Cardiac muscle cell (in vitro differentiated cells and primary cell): ENCODE results near the gene FAF1. TPM values are rescaled to one million over a fixed set of nuclear protein-coding genes. Genes with fewer than 3 reads are reported as not detected.
"Not testable (repeated sequence)": the region's sequence is repeated elsewhere in the genome, so short reads cannot be mapped to it uniquely, and the experiment has no call there.

ENCODE experiments used
- DNase-seq, 2 donors: peaks; one replicate each; pipeline versions ENCODE4 v3.0.0 to v3.0.0-alpha.2; 2010 to 2017; ENCODE audit warnings: low read depth in 1 of 2, low spot score in 1 of 2
- H3K27ac ChIP-seq: fragments of 200-600 bp; sonication (generic); 2 replicates; pipeline ENCODE4 v1.5.1; 2016
- H3K27me3 ChIP-seq: fragments of 200-600 bp; sonication (generic); 2 replicates; pipeline ENCODE4 v1.6.0; 2016; ENCODE audit warnings: control low read depth
- H3K36me3 ChIP-seq: fragments of 200-600 bp; sonication (generic); 2 replicates; pipeline ENCODE4 v1.5.1; 2016; ENCODE audit warnings: control low read depth
- H3K4me1 ChIP-seq: fragments of 200-600 bp; sonication (generic); 2 replicates; pipeline ENCODE4 v1.8.1; 2017; ENCODE audit warnings: low read depth, mild to moderate bottlenecking, mixed run types
- H3K4me3 ChIP-seq: fragments of 200-600 bp; sonication (generic); 2 replicates; pipeline ENCODE4 v1.5.1; 2016; ENCODE audit warnings: mild to moderate bottlenecking
- H3K9me3 ChIP-seq: fragments of 200-600 bp; sonication (generic); 2 replicates; pipeline ENCODE4 v1.5.1; 2017; ENCODE audit warnings: low read depth, mild to moderate bottlenecking, control low read depth
- CTCF ChIP-seq: IDR thresholded peaks from 2 replicates; pipeline ENCODE4 v1.5.1; 2012; ENCODE audit warnings: low read depth, mild to moderate bottlenecking, low read length
- polyA plus RNA-seq: library from polyadenylated mRNA; unstranded; fragments of >200 nt; fragmentation: Nextera tagmentation; extraction: Ambion mirVana; gene quantifications from 2 replicates; pipeline ENCODE4 v1.2.1, GENCODE V29; 2016
- total RNA-seq: library from RNA; depleted of rRNA; stranded (reverse); fragments of >200 nt; gene quantifications from 2 replicates; pipeline ENCODE4 v1.2.3, GENCODE V29; 2016

The FAF1 gene
- total and polyA plus RNA-seq, 2 experiments from 2014 or later = 24.3 to 76.7 TPM

GRCh38 chr1:50538476-50538875 is 421.6 kb downstream of the FAF1 start:
- no peak overlapping the region for H3K4me3 ChIP-seq
- H3K36me3 ChIP-seq = no peaks in the 10 kb centered on the region
- no peaks in the 10 kb centered on the region for H3K27me3 ChIP-seq
- H3K4me1 ChIP-seq = no peaks in the 10 kb centered on the region
- no peak overlapping the region for H3K27ac ChIP-seq
- TF ChIP-seq CTCF = no peak
- H3K9me3 ChIP-seq = no peaks in the 10 kb centered on the region
- DNase-seq = peak in 1 of 2 donors; percentile 42

- no peak for DNase-seq
- Histone ChIP-seq H3K4me1 (no peaks in the 10 kb centered on the region), H3K9me3 (no peaks in the 10 kb centered on the region), H3K4me3 (no peak overlapping the region), H3K36me3 (no peaks in the 10 kb centered on the region), H3K27me3 (no peaks in the 10 kb centered on the region), H3K27ac (no peak overlapping the region)
- no peak for TF ChIP-seq CTCF
Observed at GRCh38 chr1:50531601-50532000, 428.5 kb downstream of the FAF1 start.

GRCh38 chr1:50531027-50531426 is 429.0 kb downstream of the FAF1 start:
- no peaks in the 10 kb centered on the region for H3K4me1 ChIP-seq
- H3K36me3 ChIP-seq = no peaks in the 10 kb centered on the region
- no peak for DNase-seq
- H3K4me3 ChIP-seq = no peak overlapping the region
- no peak for TF ChIP-seq CTCF
- H3K9me3 ChIP-seq = no peaks in the 10 kb centered on the region
- no peaks in the 10 kb centered on the region for H3K27me3 ChIP-seq
- H3K27ac ChIP-seq = no peak overlapping the region

- H3K27ac ChIP-seq = no peak overlapping the region
- H3K27me3 ChIP-seq = no peaks in the 10 kb centered on the region
- H3K4me3 ChIP-seq = no peak overlapping the region
- H3K9me3 ChIP-seq = no peaks in the 10 kb centered on the region
- no peaks in the 10 kb centered on the region for H3K4me1 ChIP-seq
- no peak for TF ChIP-seq CTCF
- H3K36me3 ChIP-seq = no peaks in the 10 kb centered on the region
- DNase-seq = no peak
Observed at GRCh38 chr1:50529510-50529909, 430.6 kb downstream of the FAF1 start.

- H3K9me3 ChIP-seq, DNase-seq, H3K4me1 ChIP-seq, H3K36me3 ChIP-seq, H3K27ac ChIP-seq, H3K4me3 ChIP-seq, H3K27me3 ChIP-seq: not testable (repeated sequence)
Observed at GRCh38 chr1:50527987-50528320, 432.1 kb downstream of the FAF1 start.

GRCh38 chr1:50527249-50527986 is 432.6 kb downstream of the FAF1 start:
- no peak for TF ChIP-seq CTCF

More at GRCh38 chr1:50527249-50527986, 432.6 kb downstream of the FAF1 start:
- H3K4me1 ChIP-seq = no peaks in the 10 kb centered on the region
- H3K36me3 ChIP-seq = no peaks in the 10 kb centered on the region
- no peaks in the 10 kb centered on the region for H3K27me3 ChIP-seq
- H3K27ac ChIP-seq = no peak overlapping the region
- DNase-seq = no peak
- H3K9me3 ChIP-seq = no peaks in the 10 kb centered on the region
- H3K4me3 ChIP-seq = no peak overlapping the region
